COR-L47 (cell line): ENCODE results near the gene LAG3.

Experiments
- DNase-seq: peaks from one replicate; lab custom pipeline; 2025; lab: John Stamatoyannopoulos, UW

LAG3 gene

GRCh38 chr12:6753772-6754356 lies 18.5 kb upstream of the LAG3 start:
- DNase-seq, result no peak

- no peak for DNase-seq
Observed at GRCh38 chr12:6754411-6754810, 17.9 kb upstream of the LAG3 start.

- no peak for DNase-seq
Observed at GRCh38 chr12:6757028-6757690, 15.2 kb upstream of the LAG3 start.

GRCh38 chr12:6758506-6759095 lies 13.7 kb upstream of the LAG3 start:
- DNase-seq, result no peak

GRCh38 chr12:6759741-6760140 lies 12.6 kb upstream of the LAG3 start:
- no peak for DNase-seq

GRCh38 chr12:6763380-6763779 lies 8.9 kb upstream of the LAG3 start:
- no peak for DNase-seq

- DNase-seq, result peak; percentile 89
Observed at GRCh38 chr12:6764011-6764828, 8.1 kb upstream of the LAG3 start.

GRCh38 chr12:6765048-6765633 lies 7.2 kb upstream of the LAG3 start:
- DNase-seq, result no peak

GRCh38 chr12:6765634-6766581 lies 6.4 kb upstream of the LAG3 start, which contains the start of gene PTMS:
TSS of gene PTMS (plus strand) at chr12:6766363. CDS start at chr12:6766706, 343 bp downstream.
- DNase-seq, result peak; percentile 69

GRCh38 chr12:6766651-6767349 lies 5.5 kb upstream of the LAG3 start:
- DNase-seq, result peak; percentile 38

GRCh38 chr12:6767353-6768319 lies 4.7 kb upstream of the LAG3 start:
- no peak for DNase-seq

- DNase-seq, result no peak
Observed at GRCh38 chr12:6768437-6768914, 3.8 kb upstream of the LAG3 start.

GRCh38 chr12:6768990-6769389 lies 3.3 kb upstream of the LAG3 start:
- no peak for DNase-seq

- no peak for DNase-seq
Observed at GRCh38 chr12:6769666-6770065, 2.7 kb upstream of the LAG3 start.

- DNase-seq, result no peak
Observed at GRCh38 chr12:6770094-6770493, 2.2 kb upstream of the LAG3 start.

- no peak for DNase-seq
Observed at GRCh38 chr12:6770600-6770999, 1.7 kb upstream of the LAG3 start.

GRCh38 chr12:6771091-6771495 lies 1.2 kb upstream of the LAG3 start:
- DNase-seq, result no peak

- DNase-seq, result no peak
Observed at GRCh38 chr12:6771509-6772330, 600 bp upstream of the LAG3 start.
